ENCODE data around the gene SUSD1.

GRCh38 chr9:112059966-112060320, 115.2 kb downstream of the SUSD1 start:
- TF ChIP-seq ZNF8 (CRISPR knock-in tag; IDR thresholded peaks at IDR 0.05) = no peak
- TF ChIP-seq BACH2 (CRISPR knock-in tag; IDR thresholded peaks at IDR 0.05; ENCODE audit: borderline replicate concordance) = no peak
- TF ChIP-seq ZFP30 (CRISPR knock-in tag; IDR thresholded peaks at IDR 0.05) = no peak
- no peak for TF ChIP-seq SNAI2 (CRISPR knock-in tag; IDR thresholded peaks at IDR 0.05)
- no peak for TF ChIP-seq RARB (CRISPR knock-in tag; IDR thresholded peaks at IDR 0.05)
- no peak for TF ChIP-seq ZNF565 (CRISPR knock-in tag; conservative IDR thresholded peaks at IDR 0.05; ENCODE audit: low read depth)
- TF ChIP-seq, protein P1, sequence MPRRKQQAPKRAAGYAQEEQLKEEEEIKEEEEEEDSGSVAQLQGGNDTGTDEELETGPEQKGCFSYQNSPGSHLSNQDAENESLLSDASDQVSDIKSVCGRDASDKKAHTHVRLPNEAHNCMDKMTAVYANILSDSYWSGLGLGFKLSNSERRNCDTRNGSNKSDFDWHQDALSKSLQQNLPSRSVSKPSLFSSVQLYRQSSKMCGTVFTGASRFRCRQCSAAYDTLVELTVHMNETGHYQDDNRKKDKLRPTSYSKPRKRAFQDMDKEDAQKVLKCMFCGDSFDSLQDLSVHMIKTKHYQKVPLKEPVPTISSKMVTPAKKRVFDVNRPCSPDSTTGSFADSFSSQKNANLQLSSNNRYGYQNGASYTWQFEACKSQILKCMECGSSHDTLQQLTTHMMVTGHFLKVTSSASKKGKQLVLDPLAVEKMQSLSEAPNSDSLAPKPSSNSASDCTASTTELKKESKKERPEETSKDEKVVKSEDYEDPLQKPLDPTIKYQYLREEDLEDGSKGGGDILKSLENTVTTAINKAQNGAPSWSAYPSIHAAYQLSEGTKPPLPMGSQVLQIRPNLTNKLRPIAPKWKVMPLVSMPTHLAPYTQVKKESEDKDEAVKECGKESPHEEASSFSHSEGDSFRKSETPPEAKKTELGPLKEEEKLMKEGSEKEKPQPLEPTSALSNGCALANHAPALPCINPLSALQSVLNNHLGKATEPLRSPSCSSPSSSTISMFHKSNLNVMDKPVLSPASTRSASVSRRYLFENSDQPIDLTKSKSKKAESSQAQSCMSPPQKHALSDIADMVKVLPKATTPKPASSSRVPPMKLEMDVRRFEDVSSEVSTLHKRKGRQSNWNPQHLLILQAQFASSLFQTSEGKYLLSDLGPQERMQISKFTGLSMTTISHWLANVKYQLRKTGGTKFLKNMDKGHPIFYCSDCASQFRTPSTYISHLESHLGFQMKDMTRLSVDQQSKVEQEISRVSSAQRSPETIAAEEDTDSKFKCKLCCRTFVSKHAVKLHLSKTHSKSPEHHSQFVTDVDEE (CRISPR knock-in tag; IDR thresholded peaks at IDR 0.05) = no peak
- TF ChIP-seq, protein P2, sequence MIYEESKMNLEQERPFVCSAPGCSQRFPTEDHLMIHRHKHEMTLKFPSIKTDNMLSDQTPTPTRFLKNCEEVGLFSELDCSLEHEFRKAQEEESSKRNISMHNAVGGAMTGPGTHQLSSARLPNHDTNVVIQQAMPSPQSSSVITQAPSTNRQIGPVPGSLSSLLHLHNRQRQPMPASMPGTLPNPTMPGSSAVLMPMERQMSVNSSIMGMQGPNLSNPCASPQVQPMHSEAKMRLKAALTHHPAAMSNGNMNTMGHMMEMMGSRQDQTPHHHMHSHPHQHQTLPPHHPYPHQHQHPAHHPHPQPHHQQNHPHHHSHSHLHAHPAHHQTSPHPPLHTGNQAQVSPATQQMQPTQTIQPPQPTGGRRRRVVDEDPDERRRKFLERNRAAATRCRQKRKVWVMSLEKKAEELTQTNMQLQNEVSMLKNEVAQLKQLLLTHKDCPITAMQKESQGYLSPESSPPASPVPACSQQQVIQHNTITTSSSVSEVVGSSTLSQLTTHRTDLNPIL (CRISPR knock-in tag; IDR thresholded peaks at IDR 0.05; ENCODE audit: low read depth) = no peak
- TF ChIP-seq, protein P3, sequence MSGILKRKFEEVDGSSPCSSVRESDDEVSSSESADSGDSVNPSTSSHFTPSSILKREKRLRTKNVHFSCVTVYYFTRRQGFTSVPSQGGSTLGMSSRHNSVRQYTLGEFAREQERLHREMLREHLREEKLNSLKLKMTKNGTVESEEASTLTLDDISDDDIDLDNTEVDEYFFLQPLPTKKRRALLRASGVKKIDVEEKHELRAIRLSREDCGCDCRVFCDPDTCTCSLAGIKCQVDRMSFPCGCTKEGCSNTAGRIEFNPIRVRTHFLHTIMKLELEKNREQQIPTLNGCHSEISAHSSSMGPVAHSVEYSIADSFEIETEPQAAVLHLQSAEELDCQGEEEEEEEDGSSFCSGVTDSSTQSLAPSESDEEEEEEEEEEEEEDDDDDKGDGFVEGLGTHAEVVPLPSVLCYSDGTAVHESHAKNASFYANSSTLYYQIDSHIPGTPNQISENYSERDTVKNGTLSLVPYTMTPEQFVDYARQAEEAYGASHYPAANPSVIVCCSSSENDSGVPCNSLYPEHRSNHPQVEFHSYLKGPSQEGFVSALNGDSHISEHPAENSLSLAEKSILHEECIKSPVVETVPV (CRISPR knock-in tag; IDR thresholded peaks at IDR 0.05) = no peak
- no peak for TF ChIP-seq GLIS3 (CRISPR knock-in tag; IDR thresholded peaks at IDR 0.05)
